ENCODE results near the gene HIGD2A. TPM values are rescaled to one million over a fixed set of nuclear protein-coding genes. Genes with fewer than 3 reads are reported as not detected.

Gene HIGD2A
- total and polyA plus RNA-seq, 2 of the 13 experiments (the other 11 are each of a cell fraction or from before 2014, with no cell fraction given): 89.2 to 146 TPM

GRCh38 chr5:176383961-176384360 lies 4.6 kb upstream of the HIGD2A start:
- no TSS peak for BruUV-seq (replicated peaks)
- Histone ChIP-seq H4K20me1 (ENCODE audit: insufficient read depth, low read length) (peaks cover 11% of the 10 kb centered on the region; the same call in 1 of the 2 replicates), H3K36me3 (replicated peaks in 1 of 2; ENCODE audit: control insufficient read depth in 1 of 2, insufficient read depth in 2 of 2, low read length in 2 of 2) (peaks cover 18 to 55% of the 10 kb centered on the region in 2 experiments), H3K27me3 (ENCODE audit: control insufficient read depth in 1 of 2, insufficient read depth in 2 of 2, low read length in 2 of 2) (no peaks in the 10 kb centered on the region; a peak in 1 of 5 replicates), H3K4me3 (replicated peaks in 1 of 3; ENCODE audit: insufficient read depth in 1 of 3, low read depth in 2 of 3, low read length in 3 of 3) (no peak overlapping the region), H3K79me2 (ENCODE audit: insufficient read depth, low read length) (peaks cover 36% of the 10 kb centered on the region), H3K4me2 (ENCODE audit: low read depth, low read length) (no peak overlapping the region), H3K9ac (ENCODE audit: insufficient read depth, low read depth, low read length) (no peak overlapping the region), H3K4me1 (ENCODE audit: insufficient read depth, low read length) (peaks cover 21% of the 10 kb centered on the region), H3K9me3 (ENCODE audit: low read length) (no peaks in the 10 kb centered on the region), H3K27ac (ENCODE audit: extremely low read length, insufficient read depth, low read length) (no peak overlapping the region), H2AFZ (ENCODE audit: low read length) (no peak overlapping the region)
- in situ Hi-C loops (cut with HindIII; ENCODE audit: extremely low pct_ligation_motif_present, low pct_unique_long_range_greater_than_20kb) (no loop called here), intact Hi-C loops (cut with micrococcal nuclease; ENCODE audit: unreplicated experiment) (no loop called here)
- TF ChIP-seq NR2F1 (CRISPR knock-in tag; IDR thresholded peaks at IDR 0.05) (no peak), KDM4B (CRISPR knock-in tag; IDR thresholded peaks at IDR 0.05) (no peak)
- ChIA-PET CTCF (ENCODE audit: low intra/inter-chr PET ratio, low total read pairs) (no interaction called here), POLR2A (no interaction called here)
- 92% methylated on average over 9 of the region's 9 CpGs for WGBS (ENCODE audit: low lambda C conversion rate)
- FAIRE-seq (no peak), DNase-seq (ENCODE audit: low spot score) (no peak), ATAC-seq (no peak)

- CTCF ChIA-PET (ENCODE audit: low intra/inter-chr PET ratio, low total read pairs): no interaction called here
- no peak for DNase-seq (ENCODE audit: low spot score)
- no TSS peak for BruUV-seq (replicated peaks)
- H4K20me1 ChIP-seq (ENCODE audit: insufficient read depth, low read length): peaks cover 11% of the 10 kb centered on the region; the same call in 1 of the 2 replicates
- peaks cover 21% of the 10 kb centered on the region for H3K4me1 ChIP-seq (ENCODE audit: insufficient read depth, low read length)
- H2AFZ ChIP-seq (ENCODE audit: low read length): no peak overlapping the region
- in situ Hi-C loops (cut with HindIII; ENCODE audit: extremely low pct_ligation_motif_present, low pct_unique_long_range_greater_than_20kb) (no loop called here), intact Hi-C loops (cut with micrococcal nuclease; ENCODE audit: unreplicated experiment) (no loop called here)
- no peak overlapping the region for H3K4me2 ChIP-seq (ENCODE audit: low read depth, low read length)
- POLR2A ChIA-PET: no interaction called here
- no peak overlapping the region for H3K9ac ChIP-seq (ENCODE audit: insufficient read depth, low read depth, low read length)
- 97% methylated on average over 6 of the region's 8 CpGs for WGBS (ENCODE audit: low lambda C conversion rate)
- H3K79me2 ChIP-seq (ENCODE audit: insufficient read depth, low read length): peaks cover 38% of the 10 kb centered on the region
- H3K9me3 ChIP-seq (ENCODE audit: low read length): no peaks in the 10 kb centered on the region
- peaks cover 18 to 55% of the 10 kb centered on the region in 2 experiments for H3K36me3 ChIP-seq (replicated peaks in 1 of 2; ENCODE audit: control insufficient read depth in 1 of 2, insufficient read depth in 2 of 2, low read length in 2 of 2)
- H3K4me3 ChIP-seq (replicated peaks in 1 of 3; ENCODE audit: insufficient read depth in 1 of 3, low read depth in 2 of 3, low read length in 3 of 3): no peak overlapping the region
- no peaks in the 10 kb centered on the region; a peak in 1 of 5 replicates for H3K27me3 ChIP-seq (ENCODE audit: control insufficient read depth in 1 of 2, insufficient read depth in 2 of 2, low read length in 2 of 2)
- no peak for ATAC-seq
- FAIRE-seq: no peak
- H3K27ac ChIP-seq (ENCODE audit: extremely low read length, insufficient read depth, low read length): no peak overlapping the region
- TF ChIP-seq ZBTB14 (CRISPR knock-in tag; IDR thresholded peaks at IDR 0.05): no peak
- TF ChIP-seq SP4 (CRISPR knock-in tag; IDR thresholded peaks at IDR 0.05): no peak
- TF ChIP-seq ZNF781 (CRISPR knock-in tag; IDR thresholded peaks at IDR 0.05; ENCODE audit: borderline replicate concordance, not compliant biosample characterization): no peak
- TF ChIP-seq ZNF562 (CRISPR knock-in tag; IDR thresholded peaks at IDR 0.05; ENCODE audit: borderline replicate concordance): no peak
- TF ChIP-seq ZNF180 (CRISPR knock-in tag; IDR thresholded peaks at IDR 0.05; ENCODE audit: borderline replicate concordance, low read depth): no peak
- no peak for TF ChIP-seq ZNF234 (CRISPR knock-in tag; conservative IDR thresholded peaks at IDR 0.05)
- TF ChIP-seq, protein P1, sequence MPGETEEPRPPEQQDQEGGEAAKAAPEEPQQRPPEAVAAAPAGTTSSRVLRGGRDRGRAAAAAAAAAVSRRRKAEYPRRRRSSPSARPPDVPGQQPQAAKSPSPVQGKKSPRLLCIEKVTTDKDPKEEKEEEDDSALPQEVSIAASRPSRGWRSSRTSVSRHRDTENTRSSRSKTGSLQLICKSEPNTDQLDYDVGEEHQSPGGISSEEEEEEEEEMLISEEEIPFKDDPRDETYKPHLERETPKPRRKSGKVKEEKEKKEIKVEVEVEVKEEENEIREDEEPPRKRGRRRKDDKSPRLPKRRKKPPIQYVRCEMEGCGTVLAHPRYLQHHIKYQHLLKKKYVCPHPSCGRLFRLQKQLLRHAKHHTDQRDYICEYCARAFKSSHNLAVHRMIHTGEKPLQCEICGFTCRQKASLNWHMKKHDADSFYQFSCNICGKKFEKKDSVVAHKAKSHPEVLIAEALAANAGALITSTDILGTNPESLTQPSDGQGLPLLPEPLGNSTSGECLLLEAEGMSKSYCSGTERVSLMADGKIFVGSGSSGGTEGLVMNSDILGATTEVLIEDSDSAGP (CRISPR knock-in tag; IDR thresholded peaks at IDR 0.05; ENCODE audit: borderline replicate concordance): no peak
- no peak for TF ChIP-seq HOXA5 (CRISPR knock-in tag; IDR thresholded peaks at IDR 0.05)
- TF ChIP-seq CSRNP2 (CRISPR knock-in tag; conservative IDR thresholded peaks at IDR 0.05; ENCODE audit: low read depth): no peak
- TF ChIP-seq TCF7 (IDR thresholded peaks at IDR 0.05; ENCODE audit: low read depth): no peak
- no peak for TF ChIP-seq ZNF367 (CRISPR knock-in tag; IDR thresholded peaks at IDR 0.05; ENCODE audit: borderline replicate concordance)
- TF ChIP-seq KMT2B (CRISPR knock-in tag; IDR thresholded peaks at IDR 0.05): no peak
Observed at GRCh38 chr5:176384366-176384930, 4.1 kb upstream of the HIGD2A start.

All from HepG2 (cell line).